Activated T-cell treated with anti-CD3 and anti-CD28 coated beads for 4 hours (primary cell): ENCODE measurements around the gene C1orf105.

ENCODE experiments used
- DNase-seq: peaks from one replicate; pipeline ENCODE4 v3.0.0-alpha.2; 2020

C1orf105 gene

GRCh38 chr1:172397633-172398032 is 22.9 kb upstream of the C1orf105 start:
- no peak for DNase-seq

- no peak for DNase-seq
Measured at GRCh38 chr1:172398193-172398592, 22.3 kb upstream of the C1orf105 start.

GRCh38 chr1:172398970-172399755 is 21.3 kb upstream of the C1orf105 start:
- no peak for DNase-seq

GRCh38 chr1:172399756-172400721 is 20.4 kb upstream of the C1orf105 start:
- no peak for DNase-seq

- DNase-seq: no peak
Measured at GRCh38 chr1:172400722-172401105, 19.8 kb upstream of the C1orf105 start.

- no peak for DNase-seq
Measured at GRCh38 chr1:172401477-172401876, 19.0 kb upstream of the C1orf105 start.

- DNase-seq: no peak
Measured at GRCh38 chr1:172401892-172402291, 18.6 kb upstream of the C1orf105 start.

GRCh38 chr1:172402878-172403569 is 17.5 kb upstream of the C1orf105 start:
- no peak for DNase-seq

GRCh38 chr1:172404121-172404520 is 16.4 kb upstream of the C1orf105 start:
- no peak for DNase-seq

- DNase-seq: no peak
Measured at GRCh38 chr1:172405912-172406311, 14.6 kb upstream of the C1orf105 start.

- DNase-seq: no peak
Measured at GRCh38 chr1:172406968-172407367, 13.5 kb upstream of the C1orf105 start.

- no peak for DNase-seq
Measured at GRCh38 chr1:172408958-172409357, 11.5 kb upstream of the C1orf105 start.

GRCh38 chr1:172410027-172410426 is 10.5 kb upstream of the C1orf105 start:
- DNase-seq: no peak

GRCh38 chr1:172411791-172412338 is 8.6 kb upstream of the C1orf105 start:
- DNase-seq: no peak

GRCh38 chr1:172414331-172414730 is 6.2 kb upstream of the C1orf105 start:
- no peak for DNase-seq

GRCh38 chr1:172416496-172417035 is 3.9 kb upstream of the C1orf105 start:
- no peak for DNase-seq

- DNase-seq: no peak
Measured at GRCh38 chr1:172417557-172417956, 2.9 kb upstream of the C1orf105 start.

- DNase-seq: no peak
Measured at GRCh38 chr1:172421974-172422604, 1.6 kb downstream of the C1orf105 start.

- no peak for DNase-seq
Measured at GRCh38 chr1:172423336-172423735, 2.9 kb downstream of the C1orf105 start.

- no peak for DNase-seq
Measured at GRCh38 chr1:172425339-172425738, 4.9 kb downstream of the C1orf105 start.

GRCh38 chr1:172427191-172427590 is 6.7 kb downstream of the C1orf105 start:
- DNase-seq: no peak
